ENCODE results near the gene NFS1. TPM values are rescaled to one million over a fixed set of nuclear protein-coding genes. Genes with fewer than 3 reads are reported as not detected.

Gene NFS1
- total RNA-seq, 4 donors from 2014 or later = 21.1 to 45.5 (median 36.3) TPM

DNA sequence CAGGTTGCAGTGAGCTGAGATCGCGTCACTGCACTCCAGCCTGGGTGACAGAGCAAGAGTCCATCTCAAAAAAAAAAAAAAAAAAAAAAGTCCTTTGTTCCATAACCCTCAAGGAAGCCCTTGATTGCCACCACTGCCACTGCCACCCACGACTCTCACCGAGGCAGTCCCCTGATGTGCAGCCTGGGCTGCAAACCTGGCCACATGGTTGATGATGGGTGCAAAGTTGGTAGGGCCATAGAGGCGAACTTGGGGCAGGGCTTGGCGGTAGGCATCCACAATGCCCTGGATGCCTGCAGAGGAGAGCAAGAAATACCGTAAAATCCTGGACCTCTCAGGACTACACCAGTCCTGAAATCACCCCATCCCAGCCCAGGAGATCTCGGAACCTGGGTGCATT, 72.0 kb downstream of the NFS1 start:
- H3K36me3 ChIP-seq = peaks cover 46 to 57% of the 10 kb centered on the region in 2 donors
- H3K27ac ChIP-seq = no peak overlapping the region
- no peak overlapping the region for H3K4me3 ChIP-seq (replicated peaks in 1 of 3)
- no peaks in the 10 kb centered on the region for H3K27me3 ChIP-seq
- intact Hi-C loops (cut with DNase I) = no loop called here
- no peaks in the 10 kb centered on the region for H3K4me1 ChIP-seq
- no peak for DNase-seq
- H3K9me3 ChIP-seq = no peaks in the 10 kb centered on the region
- TF ChIP-seq POLR2A (IDR thresholded peaks at IDR 0.05) = no peak
- TF ChIP-seq, protein P1, sequence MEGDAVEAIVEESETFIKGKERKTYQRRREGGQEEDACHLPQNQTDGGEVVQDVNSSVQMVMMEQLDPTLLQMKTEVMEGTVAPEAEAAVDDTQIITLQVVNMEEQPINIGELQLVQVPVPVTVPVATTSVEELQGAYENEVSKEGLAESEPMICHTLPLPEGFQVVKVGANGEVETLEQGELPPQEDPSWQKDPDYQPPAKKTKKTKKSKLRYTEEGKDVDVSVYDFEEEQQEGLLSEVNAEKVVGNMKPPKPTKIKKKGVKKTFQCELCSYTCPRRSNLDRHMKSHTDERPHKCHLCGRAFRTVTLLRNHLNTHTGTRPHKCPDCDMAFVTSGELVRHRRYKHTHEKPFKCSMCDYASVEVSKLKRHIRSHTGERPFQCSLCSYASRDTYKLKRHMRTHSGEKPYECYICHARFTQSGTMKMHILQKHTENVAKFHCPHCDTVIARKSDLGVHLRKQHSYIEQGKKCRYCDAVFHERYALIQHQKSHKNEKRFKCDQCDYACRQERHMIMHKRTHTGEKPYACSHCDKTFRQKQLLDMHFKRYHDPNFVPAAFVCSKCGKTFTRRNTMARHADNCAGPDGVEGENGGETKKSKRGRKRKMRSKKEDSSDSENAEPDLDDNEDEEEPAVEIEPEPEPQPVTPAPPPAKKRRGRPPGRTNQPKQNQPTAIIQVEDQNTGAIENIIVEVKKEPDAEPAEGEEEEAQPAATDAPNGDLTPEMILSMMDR (IDR thresholded peaks at IDR 0.05) = no peak
- 96 to 97% methylated on average over 8 of the region's 8 CpGs for WGBS, 2 donors

DNA sequence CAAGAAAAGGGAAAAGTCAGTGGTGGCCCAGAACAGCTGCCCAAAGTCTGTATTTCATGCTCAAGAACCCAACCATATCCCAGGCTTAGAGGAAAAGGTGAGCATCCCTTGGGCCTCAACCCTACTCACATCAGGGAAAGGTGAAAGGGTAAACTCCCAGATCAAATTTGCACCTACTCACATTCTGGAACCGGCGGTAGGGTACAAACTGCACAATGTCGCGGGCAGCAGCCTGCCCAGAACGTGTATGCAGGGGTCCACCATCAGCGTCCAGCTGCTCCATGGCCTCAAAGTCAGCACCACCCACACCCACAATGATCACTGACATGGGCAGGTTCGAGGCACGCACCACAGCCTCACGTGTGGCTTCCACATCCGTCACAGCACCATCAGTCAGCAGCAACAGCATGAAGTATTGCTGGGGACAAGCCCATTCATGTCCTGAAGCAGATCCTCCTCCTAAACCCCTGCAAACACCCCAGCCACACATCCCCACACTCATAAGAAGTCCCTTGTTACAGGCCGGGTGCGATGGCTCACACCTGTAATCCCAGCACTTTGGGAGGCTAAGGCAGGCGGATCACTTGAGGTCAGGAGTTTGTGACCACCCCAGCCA, 72.7 kb downstream of the NFS1 start:
- intact Hi-C loops (cut with DNase I) = no loop called here
- Histone ChIP-seq H3K27me3 (no peaks in the 10 kb centered on the region), H3K36me3 (peaks cover 45 to 57% of the 10 kb centered on the region in 2 donors), H3K27ac (no peak overlapping the region), H3K9me3 (no peaks in the 10 kb centered on the region), H3K4me3 (replicated peaks in 1 of 3) (no peak overlapping the region), H3K4me1 (no peaks in the 10 kb centered on the region)
- no peak for TF ChIP-seq POLR2A (IDR thresholded peaks at IDR 0.05)
- TF ChIP-seq, protein P1 (IDR thresholded peaks at IDR 0.05) = no peak
- no peak for DNase-seq
- WGBS, 2 donors = 93 to 95% methylated on average over 9 to 13 of the region's 13 CpGs

DNA sequence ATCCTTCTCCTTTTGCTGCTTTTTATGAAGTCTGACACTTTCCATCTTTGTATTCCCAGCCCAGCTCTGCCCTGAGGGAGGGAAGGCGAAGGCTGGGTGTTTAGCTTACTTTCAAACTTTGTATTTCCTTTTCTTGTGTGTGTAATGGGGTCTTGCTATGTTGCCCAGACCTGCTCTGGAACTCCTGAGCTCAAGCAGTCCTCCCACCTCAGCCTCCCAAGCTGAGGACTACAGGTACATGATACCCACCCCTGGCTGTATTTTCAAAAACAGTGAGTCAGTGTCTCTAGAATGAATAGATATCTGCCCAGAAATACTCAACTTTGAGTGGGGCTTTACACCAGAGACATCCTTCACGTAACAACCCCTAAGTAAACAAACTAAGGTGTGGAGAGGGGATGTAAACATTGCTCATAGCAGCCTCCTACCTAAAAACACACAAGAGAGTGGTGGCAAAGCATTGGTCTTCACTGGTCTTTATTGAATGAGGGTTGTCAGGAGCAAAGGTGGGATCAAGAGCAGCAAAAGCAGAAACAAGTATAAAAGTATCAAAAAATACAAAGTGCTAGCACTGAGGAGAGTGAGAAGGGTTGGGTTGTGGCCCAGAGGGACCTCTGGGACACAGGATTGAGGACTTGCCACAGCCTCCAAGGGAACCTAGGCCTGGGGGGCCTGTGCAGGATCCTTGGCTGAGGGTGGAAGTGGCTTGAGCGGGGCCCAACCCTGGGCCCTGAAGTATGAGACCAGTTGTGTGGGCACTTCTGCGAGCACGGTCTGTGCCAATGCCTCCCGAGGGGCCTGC, 73.4 kb downstream of the NFS1 start:
- intact Hi-C loops (cut with DNase I) = no loop called here
- no peak for DNase-seq
- Histone ChIP-seq H3K36me3 (peaks cover 38 to 54% of the 10 kb centered on the region in 2 donors), H3K27ac (no peak overlapping the region), H3K9me3 (no peaks in the 10 kb centered on the region), H3K4me3 (replicated peaks in 1 of 3) (no peak overlapping the region), H3K27me3 (no peaks in the 10 kb centered on the region), H3K4me1 (no peaks in the 10 kb centered on the region)
- no peak for TF ChIP-seq POLR2A (IDR thresholded peaks at IDR 0.05)
- TF ChIP-seq, protein P1 (IDR thresholded peaks at IDR 0.05) = no peak
- WGBS, 2 donors = 94 to 95% methylated on average over 6 of the region's 6 CpGs

DNA sequence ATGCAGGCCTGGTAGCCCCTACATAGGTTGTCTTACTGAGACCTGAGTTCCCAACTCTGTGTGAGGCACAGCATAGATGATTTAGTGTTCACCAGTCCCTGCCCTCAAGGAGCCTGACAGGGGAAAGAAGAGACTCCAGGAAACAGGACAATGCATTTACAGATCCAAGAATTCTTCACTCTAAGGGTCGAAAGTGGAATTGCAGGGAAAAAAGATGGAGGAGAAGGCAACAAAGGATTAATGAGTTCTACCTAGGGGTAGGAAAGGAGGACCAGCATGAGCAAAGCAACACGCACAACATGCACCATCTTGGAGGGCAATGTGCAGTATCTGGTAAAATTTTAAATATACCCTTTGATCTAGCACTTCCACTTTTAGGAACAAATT, 77.6 kb downstream of the NFS1 start:
- no peak for DNase-seq
- intact Hi-C loops (cut with DNase I) = no loop called here
- H3K9me3 ChIP-seq = no peaks in the 10 kb centered on the region
- TF ChIP-seq, protein P1 (IDR thresholded peaks at IDR 0.05) = no peak
- TF ChIP-seq POLR2A (IDR thresholded peaks at IDR 0.05) = no peak
- H3K27me3 ChIP-seq = no peaks in the 10 kb centered on the region
- H3K4me1 ChIP-seq = peaks cover 26 to 30% of the 10 kb centered on the region in 2 donors
- no peak overlapping the region for H3K4me3 ChIP-seq (replicated peaks in 1 of 3)
- WGBS, 2 donors = 91 to 96% methylated on average over 2 of the region's 2 CpGs
- H3K36me3 ChIP-seq = peaks cover 16 to 19% of the 10 kb centered on the region in 2 donors
- H3K27ac ChIP-seq = no peak overlapping the region
